NCI-H128 (cell line): ENCODE measurements around the gene MIPEP.

ENCODE experiments used
- DNase-seq: peaks from one replicate; lab custom pipeline; 2025; ENCODE audit not compliant: unreplicated experiment; lab: John Stamatoyannopoulos, UW

Gene MIPEP

GRCh38 chr13:23855360-23855759 lies 33.8 kb downstream of the MIPEP start:
- DNase-seq: no peak

- no peak for DNase-seq
Observed at GRCh38 chr13:23852351-23852750, 36.8 kb downstream of the MIPEP start.

- no peak for DNase-seq
Observed at GRCh38 chr13:23851106-23851505, 38.1 kb downstream of the MIPEP start.

GRCh38 chr13:23850134-23850533 lies 39.1 kb downstream of the MIPEP start:
- DNase-seq: no peak

DNA sequence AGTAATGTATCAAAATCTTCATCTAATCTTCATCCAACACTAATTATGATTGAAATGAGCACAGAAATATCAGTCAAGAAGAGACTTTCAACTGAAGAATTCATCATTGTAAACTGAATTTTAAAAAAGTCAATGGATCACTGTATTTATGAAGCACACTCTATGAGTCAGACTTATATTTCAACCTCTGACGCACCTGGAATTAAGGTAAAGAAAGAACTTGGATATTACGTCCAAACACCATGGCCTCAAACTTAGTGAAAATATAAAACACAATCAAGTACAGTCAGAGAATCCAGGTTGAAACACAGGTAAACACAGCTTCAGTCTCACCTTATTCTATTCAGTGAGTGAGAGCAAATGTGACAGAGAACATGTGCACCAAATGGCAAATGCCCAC lies 39.5 kb downstream of the MIPEP start:
- no peak for DNase-seq

DNA sequence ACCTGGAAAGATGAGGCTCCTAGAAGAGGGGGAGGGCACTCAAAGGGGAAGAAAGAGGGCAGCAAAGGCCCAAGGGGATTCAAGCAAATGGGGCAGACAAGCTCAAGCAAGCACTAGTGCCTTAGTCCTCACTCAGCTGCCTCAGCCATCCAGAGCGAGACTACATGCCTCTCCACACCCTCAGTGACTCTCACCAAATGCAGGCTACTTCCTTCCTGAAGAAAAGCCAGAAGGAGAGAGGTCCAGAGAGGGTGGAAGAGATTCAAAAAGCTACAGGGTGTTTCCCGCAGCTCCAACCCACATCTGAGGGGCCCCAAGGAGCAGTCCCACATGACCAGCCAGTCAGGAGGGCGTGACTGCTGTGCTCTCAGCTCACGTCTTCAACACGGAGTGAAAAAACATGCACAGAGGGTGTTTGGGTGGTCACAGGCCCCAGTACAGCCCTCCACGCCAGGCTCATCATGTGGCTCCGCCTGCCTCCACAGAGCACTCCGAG lies 40.5 kb downstream of the MIPEP start:
- no peak for DNase-seq

DNA sequence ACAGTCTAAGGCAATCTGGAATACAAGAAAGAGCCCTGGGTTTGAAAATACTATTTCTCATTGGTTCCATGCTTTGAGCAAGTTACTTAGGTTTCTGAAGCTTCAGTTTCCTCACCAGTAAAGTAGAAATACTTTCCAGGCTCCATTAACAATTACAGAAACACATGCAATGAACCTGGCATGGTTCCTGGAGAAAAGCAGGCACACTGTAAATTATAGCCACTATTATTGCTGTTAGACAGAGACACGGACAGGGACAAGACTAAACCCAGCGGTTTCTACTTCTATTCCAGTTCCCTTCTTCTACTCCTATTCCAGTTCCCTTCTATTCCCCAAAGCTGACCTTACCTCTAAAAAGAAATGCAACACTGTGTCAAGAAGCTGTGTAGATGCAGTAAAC lies 41.2 kb downstream of the MIPEP start:
- DNase-seq: no peak

- DNase-seq: no peak
Observed at GRCh38 chr13:23847497-23847896, 41.7 kb downstream of the MIPEP start.

- DNase-seq: no peak
Observed at GRCh38 chr13:23845105-23845725, 44.0 kb downstream of the MIPEP start.

GRCh38 chr13:23844132-23844531 lies 45.1 kb downstream of the MIPEP start:
- DNase-seq: no peak

GRCh38 chr13:23843436-23843835 lies 45.8 kb downstream of the MIPEP start:
- no peak for DNase-seq

GRCh38 chr13:23842406-23842805 lies 46.8 kb downstream of the MIPEP start:
- no peak for DNase-seq

GRCh38 chr13:23833733-23834611 lies 55.2 kb downstream of the MIPEP start:
- DNase-seq: no peak

- no peak for DNase-seq
Observed at GRCh38 chr13:23828866-23829265, 60.3 kb downstream of the MIPEP start.

- DNase-seq: no peak
Observed at GRCh38 chr13:23828086-23828485, 61.1 kb downstream of the MIPEP start.

- no peak for DNase-seq
Observed at GRCh38 chr13:23825179-23825578, 64.0 kb downstream of the MIPEP start.

GRCh38 chr13:23824371-23824770 lies 64.8 kb downstream of the MIPEP start:
- DNase-seq: no peak

DNA sequence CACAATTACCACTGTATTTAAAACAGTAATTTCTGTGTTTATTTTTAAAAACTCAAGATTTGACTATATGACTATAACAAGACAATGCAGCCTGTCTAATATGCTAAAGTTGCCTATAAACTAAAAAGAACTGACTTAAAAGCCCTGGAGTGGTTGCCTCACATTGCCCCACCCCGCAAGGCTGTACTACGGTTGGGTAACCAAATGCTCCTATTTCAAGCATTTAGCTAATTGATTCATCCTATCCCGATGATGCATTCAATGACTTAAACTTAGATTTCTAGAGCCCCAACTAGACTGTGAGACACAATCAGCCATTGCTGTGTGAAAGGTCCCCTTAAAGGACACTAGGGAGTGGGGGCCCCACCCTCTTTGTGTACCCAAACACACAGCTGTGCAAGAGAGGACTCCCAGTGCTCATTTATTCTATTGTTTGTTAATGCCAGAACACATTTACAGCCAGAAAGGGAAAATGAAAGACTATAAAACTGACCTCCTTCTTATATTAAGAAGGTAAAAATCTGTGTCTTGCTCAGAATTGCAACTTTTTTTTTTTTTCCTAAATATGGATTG lies 66.9 kb downstream of the MIPEP start:
- DNase-seq: no peak

GRCh38 chr13:23820530-23820929 lies 68.7 kb downstream of the MIPEP start:
- no peak for DNase-seq

- no peak for DNase-seq
Observed at GRCh38 chr13:23817830-23818229, 71.4 kb downstream of the MIPEP start.

- no peak for DNase-seq
Observed at GRCh38 chr13:23817136-23817535, 72.1 kb downstream of the MIPEP start.

- no peak for DNase-seq
Observed at GRCh38 chr13:23813635-23814034, 75.6 kb downstream of the MIPEP start.
